Measurements from ENCODE around the gene CORO2B.

The CORO2B gene

DNA sequence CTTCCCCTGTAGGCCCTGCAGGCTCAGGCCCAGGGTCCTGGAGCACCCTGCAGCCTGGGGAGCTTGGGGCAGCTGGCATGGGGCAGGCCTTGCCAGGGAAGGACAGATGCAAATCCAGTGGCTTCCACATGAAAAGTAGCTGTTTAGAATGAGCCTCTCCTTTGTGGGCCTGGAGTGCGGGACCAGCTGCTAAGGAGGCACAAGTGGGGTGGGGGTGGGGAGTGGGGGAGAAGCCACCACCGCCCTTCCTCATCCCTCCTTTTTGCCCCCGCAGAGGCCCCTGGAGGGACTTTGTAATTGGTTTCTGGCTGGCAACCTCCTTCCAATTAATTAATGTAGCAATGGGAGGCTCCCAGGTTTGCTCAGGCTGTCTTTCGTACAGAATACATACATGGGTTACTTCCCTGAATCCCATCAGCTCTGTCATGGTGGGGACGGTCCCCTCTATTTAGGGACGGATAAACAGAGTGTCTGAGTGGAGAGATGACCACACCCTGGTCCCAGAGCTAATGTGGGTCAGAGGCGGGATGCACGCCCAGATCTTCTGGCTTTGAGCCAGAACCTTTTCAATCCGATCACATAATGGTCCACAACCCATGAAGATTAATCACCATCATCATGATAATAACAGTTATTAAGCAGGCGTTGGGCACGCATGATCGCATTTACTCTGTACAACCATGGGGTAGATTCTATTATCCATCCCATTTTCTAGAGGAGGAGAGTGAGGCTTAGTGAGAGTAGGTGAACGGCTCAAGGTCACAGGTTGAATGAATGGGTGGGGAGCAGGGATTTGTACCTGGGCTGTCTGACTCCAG lies 6.2 kb downstream of the CORO2B start:
- intact Hi-C loops (cut with DNase I) = loop anchor here (5.0 kb wide), 1 partner anchor 32 kb away; no protein-coding TSS in a partner anchor
- DNase-seq = peak in 14 of 42 donors; percentile 17 to 71 (median 56)

DNA sequence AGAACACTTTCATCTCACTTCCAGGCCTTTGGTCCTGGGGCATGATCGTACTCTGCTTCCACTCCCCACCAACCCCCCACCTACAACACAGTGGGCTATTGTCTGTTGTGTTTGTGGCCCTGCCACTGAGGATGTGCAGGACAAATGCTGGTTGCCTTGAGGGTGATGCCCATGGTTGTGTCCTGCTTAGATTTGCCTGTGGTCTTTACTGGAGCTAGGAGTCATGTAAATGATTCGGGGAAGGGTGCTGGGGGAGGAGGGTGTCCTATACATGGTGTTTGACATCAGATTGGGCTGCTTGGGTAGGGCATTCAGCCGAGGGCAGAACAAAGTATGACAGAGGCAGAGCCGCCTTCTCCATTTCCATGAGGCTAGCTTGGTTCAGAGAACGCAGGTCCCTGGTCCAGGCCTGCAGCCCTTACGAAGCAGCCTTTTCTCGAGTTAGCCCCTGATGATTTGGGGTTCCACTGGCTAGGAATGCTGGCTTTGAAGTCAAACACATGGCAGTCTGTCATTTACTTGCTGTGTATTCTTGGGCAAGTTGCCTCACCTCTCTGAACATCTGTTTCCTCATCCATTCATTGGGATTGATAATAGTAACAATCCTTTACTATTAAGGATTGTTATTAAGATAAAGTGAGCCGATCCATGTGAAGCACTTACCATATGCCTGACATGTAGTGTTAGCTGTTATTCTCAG lies 6.9 kb downstream of the CORO2B start:
- intact Hi-C loops (cut with DNase I) = no loop called here
- peak in 22 of 42 donors; percentile 45 to 84 (median 70) for DNase-seq

DNA sequence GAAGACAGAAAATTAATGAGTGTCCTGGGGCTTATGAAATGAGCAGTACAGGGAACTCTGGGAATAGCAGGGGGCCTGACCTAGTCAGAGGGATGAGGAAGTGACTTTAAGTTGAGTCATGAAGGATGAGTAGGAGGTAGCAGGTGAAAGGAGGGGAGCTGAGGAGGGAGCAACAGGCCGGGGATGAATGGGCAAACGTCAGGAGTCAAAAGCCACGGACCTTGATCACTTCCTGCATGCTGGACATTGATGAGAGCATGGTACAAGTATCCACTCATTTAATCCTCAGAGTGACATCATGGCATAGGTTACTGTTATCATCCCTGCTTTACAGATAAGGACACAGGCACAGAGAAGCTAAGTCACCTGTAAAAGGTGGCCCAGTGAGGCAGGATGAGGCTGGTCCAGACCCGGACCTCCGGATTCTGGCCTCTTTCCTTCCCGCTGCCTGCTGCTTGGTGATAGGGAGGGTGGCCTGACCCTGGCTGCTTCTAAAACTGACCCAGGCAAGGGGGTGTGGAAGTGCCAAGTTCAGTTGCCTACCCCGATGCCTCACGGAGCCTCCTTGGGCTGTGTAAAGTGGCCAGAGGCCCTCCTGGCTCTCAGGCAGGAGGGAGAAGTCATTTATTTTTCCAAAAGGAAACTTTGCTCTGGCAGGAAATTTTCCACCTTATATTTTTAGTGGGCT lies 7.6 kb downstream of the CORO2B start:
- intact Hi-C loops (cut with DNase I) = no loop called here
- DNase-seq = peak in 8 of 42 donors; percentile 12 to 74 (median 44)

DNA sequence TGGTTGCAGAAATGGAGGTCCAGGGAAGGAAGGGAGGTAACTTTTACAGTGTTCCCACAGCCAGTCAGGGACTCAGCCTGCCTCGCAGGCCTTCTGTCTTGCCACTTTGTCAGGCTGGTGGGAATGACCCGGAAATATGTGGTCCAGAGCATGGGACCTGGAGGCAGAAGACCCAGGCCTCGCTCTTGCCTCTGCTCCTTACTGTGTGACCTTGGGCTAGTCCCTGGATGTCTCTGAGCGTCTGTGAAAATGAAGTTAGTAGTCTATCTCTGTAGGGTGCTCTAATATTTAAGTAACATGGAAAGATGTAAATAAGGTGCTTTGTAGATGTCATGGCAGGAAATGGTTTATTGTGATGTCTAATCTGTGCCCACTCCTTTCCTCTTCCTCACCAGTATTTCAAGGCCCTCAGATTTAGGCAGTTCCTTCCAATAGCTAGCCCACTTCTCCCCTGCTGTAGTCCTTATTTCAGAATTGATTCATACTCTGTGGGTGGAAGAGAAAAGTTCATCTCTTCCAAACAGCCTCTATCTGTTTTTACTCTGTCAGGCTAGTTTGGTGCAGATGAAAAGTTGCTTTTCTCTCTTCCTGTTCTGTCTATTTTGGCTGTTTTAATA lies 9.1 kb downstream of the CORO2B start:
- intact Hi-C loops (cut with DNase I) = no loop called here
- peak in 3 of 42 donors; percentile 7 to 25 (median 10) for DNase-seq

DNA sequence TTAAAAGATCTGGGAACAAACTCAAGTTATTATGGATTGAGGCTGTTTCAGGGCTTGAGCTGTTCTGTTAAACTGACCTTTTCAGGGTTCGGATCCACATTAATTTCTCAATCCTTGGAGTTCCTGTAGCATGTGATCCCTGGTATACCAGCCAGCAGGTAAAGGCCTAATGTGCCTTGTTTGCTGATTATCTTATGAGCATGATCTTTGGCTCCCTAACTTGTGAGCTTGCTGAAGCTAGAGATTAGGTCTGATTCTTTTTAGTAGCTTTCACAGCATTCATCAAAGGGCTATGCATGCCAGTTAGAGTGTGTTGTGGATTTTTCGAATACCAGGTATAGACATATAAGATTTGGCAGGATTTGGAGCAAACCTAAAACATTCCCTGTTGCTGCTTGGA lies 10.3 kb downstream of the CORO2B start:
- intact Hi-C loops (cut with DNase I) = no loop called here
- no peak for DNase-seq

DNA sequence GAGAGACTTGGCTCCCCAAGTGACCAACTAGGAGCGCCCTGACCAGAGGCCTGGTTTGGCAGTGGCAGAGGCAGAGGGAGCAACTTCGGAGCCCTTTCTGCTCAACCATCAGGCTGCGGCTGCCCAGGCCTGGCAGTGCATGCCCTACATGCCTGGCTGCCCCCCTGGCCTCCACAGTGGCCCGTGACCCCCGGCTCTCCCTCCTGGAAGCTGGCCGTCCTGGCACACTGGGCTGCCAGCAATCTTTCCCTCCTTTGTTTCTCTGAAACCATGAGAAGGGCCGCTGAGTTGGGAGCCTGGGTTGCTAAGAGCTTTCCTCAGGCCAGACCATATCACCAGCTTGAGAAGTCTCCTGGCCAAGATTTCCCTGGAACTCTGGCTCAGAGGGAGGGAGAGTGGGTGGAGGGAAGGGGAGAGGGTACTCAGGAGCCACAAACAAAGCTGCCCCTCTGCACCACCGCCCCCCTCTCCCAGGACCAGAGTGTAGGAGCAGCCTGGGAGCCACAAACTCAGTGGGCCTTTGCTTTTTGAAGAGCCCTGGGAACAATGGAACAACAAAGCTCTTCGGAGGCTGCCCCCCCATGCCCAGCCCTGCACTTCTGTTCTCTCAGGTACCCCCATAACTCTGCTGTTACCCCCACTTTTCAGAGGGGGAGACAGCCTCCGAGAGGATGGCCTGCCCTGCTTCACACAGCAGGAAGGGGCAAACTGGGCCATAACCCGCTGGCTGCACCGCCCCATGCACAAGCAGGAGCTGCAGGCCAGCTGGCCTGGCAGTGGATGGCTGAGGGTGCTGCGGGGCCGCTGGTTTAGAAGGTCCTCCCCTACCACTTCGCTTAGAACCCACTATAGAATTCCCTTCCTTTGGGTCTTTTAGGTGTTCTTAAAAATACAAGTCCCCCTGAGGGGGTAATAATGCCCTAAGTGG lies 11.3 kb downstream of the CORO2B start:
- intact Hi-C loops (cut with DNase I) = no loop called here
- DNase-seq = peak in 34 of 42 donors; percentile 38 to 84 (median 65)

DNA sequence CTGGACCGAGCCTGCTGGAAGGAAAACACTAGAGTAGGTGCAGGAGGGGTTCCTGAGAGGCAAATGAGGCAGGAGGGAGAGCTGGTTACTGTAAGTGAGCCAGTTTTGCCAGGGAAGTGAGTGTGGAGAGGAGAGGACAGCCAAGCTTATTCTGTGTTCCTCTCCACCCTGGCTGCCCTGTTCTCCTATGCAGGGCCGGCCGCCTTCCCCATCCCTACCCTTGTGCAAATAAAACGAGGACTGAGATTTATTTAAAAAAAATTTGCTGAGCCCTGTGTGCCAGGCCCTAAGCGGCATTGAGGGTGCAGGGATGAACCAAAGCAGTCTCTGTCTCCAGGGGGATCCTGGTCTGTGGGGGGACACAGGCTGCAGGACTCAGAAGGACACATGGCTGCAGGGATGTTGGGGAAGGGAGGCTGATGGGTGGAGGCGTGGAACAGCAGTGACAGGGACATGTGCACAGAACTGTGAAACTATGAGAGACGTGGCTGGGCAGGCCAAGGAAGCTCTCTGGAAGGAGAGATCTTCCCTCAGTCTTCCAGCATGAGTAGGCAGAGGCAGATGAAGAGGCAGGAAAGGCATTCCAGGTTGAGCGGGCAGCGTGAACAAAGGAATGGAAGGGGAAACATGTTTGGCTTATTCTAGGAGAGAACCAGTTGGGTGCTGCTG lies 12.1 kb downstream of the CORO2B start:
- peak in 7 of 42 donors; percentile 47 to 74 (median 56) for DNase-seq
- intact Hi-C loops (cut with DNase I) = no loop called here

DNA sequence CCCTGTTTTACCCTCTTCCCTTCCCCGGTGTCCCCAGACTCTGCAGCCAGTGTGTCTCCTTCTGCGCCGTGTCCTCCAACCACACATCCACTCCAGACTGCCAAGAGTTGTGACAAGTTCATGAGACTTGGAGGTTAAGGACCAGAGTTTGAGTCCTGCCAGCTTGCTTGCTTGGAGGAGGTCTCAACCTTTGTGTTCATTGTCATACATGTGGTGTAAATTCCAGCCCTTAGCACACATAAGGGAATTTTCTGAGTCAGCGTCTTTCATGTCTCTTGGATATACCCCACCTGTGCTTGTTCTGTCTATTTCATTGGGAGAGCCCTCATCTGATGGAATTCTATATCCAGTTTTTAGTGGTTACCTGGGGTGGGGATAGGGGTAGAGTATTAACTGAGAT lies 13.3 kb downstream of the CORO2B start:
- intact Hi-C loops (cut with DNase I) = no loop called here
- DNase-seq = no peak

DNA sequence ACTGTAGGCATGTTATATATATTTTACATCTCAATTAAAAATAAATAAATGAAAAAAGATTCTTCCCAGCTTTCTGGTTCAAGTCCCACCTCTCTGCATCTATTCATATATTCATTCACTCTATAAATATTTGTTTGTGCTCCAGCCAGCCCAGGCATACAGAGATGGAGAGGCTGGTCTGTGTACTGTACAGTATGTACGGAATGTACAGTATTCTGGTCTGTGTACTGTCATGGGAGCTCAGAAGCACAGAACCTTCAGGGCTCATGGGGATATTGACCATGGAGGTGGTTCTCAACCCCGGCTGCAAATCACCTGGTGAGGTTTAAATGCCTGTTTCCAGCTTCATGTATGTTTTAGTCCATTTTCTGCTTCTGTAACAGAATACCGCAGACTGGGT lies 13.8 kb downstream of the CORO2B start:
- no peak for DNase-seq

DNA sequence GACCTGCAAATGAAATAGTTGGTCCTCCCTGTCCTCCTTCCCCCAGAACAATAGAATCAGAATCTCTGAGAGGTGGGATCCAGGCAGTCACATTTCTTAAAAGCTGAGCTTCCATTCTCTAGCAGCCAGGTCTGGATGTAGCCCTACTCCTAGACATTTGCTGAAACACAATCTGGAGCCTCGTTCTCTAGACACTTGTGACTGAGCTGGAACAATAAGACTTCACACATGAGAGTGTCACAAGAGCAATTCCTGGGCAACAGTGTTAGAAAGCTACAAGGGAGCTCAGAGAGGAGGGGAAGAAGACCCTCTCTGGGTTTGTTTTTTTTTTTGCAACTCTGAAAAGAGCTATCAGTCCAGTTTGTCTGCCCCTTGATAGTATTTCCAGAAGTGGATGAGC lies 14.5 kb downstream of the CORO2B start:
- intact Hi-C loops (cut with DNase I) = no loop called here
- DNase-seq = no peak

More for the DNA sequence above, 13.8 kb downstream of the CORO2B start:
- intact Hi-C loops (cut with DNase I) = no loop called here

DNA sequence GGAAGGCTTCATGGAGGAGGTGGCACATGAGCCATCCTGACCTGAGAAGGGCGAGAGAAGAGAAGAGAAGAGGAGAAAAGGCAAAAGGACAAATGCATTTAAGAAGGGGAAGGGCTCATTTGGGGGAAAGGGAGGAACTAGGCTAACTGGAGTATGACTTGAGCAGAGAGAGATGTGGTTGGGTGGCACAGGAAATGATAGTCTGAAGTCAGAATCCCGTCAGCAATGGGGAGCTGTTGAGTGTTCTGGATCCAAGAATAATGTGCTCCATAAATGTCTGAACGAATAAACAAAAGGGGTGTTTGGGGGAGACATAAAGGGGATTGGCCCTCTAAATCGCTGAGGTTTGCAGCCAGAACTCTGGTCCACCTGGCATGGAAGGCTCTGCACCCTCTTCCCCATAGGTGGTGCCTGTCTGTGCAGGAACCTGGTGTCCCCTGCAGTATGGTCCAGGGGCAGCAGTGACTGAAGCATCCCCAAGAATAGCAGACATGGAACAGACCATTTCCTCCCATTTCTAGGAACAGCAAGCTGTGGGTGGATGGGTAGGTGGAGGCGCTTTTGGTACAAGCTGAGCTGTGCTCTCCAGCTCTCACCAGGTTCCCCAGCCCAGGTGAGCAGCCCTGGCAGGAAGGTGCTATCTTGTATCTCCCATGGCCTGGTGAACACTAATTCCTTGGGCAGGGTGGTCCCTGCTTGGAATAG lies 15.2 kb downstream of the CORO2B start:
- DNase-seq = peak in 5 of 42 donors; percentile 51 to 77 (median 61)
- intact Hi-C loops (cut with DNase I) = no loop called here

DNA sequence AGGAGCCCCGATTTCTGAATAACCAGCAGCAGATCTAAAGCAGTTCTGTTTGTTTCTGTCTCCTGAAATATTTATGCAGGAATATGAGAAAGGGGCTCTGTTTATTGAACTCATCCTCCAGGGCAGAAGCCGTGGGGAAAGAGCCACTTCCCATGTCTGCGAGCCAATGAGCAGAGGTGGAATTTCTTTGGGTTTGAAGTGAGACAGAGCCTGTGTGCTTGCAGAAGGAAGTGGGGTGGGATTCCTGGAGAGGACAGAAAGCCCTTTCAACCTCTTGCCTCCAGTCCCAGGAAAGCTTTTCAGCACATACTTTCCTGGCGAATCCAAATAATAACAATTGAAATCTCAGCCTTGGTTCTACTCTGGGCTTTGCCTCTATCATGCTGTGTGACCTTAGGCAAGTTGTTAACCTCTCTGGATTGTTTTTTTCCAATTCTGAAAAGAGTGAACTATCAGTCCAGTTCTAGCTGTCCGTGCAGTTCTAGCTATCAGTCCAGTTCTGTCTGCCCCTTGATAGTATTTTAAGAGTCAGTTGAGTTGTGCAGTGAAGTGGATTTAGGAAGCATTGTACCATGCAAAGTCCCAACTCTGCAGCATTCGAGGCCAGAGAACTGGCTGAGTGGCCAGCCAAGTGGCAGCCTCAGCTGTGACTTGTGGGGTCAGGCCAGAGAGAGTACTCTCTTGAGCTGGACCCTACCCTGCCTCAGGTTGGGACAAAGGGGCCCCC lies 15.9 kb downstream of the CORO2B start:
- DNase-seq = peak in 1 of 42 donors; percentile 17
- intact Hi-C loops (cut with DNase I) = no loop called here

DNA sequence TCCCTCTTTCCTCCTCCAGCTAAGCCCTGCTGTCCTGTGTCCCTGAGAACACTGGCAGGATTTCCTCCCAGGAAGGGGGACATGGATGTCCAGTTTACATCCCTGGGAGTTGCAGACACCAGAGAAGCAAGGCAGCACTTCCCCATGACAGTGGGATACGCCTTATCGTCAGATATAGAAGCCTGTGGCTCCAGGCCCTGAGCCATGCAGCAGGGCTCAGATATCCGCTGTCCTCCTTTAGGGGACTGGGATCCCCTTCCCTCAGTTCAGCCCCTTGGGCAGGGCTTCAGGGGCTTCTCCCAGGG lies 16.4 kb downstream of the CORO2B start:
- no peak for DNase-seq
- intact Hi-C loops (cut with DNase I) = no loop called here

DNA sequence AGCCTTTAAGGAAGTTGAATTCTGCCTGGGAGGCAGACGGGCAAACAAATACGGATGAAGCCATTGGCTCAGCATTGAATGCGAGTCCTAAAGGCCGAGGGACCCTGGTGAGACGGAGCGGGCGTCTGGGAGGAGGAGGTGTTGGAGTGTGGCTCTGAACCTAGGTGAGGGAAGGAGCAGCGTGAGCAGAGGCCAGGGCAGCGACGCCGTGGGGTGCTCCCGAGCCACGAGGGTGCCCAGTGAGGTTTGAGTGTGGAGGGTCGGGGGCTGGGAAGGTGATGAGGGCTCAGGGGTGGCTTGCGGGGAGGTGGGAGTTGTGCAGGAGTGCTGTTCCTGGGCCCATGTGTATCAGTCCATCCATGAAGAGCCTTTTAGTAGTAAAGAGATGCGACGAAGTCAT lies 17.0 kb downstream of the CORO2B start:
- no peak for DNase-seq
- intact Hi-C loops (cut with DNase I) = no loop called here

DNA sequence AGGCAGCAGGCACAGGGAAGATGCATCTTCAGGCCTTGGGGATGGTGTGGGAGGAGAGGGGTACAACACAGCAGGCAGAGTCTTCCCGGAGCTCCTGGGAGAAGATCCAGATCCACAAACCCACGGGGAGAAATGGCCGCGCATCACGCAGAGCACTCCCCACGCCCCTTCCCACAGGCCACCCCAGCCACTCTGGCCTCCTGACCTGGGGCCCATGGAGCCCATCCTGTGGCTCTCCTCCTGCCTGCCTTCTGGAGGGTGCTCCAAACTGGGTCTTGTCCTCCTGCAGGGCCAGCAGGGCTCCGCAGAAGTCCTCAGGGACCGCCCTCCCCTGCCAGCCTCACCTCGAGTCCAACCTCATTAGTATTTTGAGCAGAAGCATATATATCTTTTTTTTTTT lies 17.9 kb downstream of the CORO2B start:
- no peak for DNase-seq
- intact Hi-C loops (cut with DNase I) = no loop called here

DNA sequence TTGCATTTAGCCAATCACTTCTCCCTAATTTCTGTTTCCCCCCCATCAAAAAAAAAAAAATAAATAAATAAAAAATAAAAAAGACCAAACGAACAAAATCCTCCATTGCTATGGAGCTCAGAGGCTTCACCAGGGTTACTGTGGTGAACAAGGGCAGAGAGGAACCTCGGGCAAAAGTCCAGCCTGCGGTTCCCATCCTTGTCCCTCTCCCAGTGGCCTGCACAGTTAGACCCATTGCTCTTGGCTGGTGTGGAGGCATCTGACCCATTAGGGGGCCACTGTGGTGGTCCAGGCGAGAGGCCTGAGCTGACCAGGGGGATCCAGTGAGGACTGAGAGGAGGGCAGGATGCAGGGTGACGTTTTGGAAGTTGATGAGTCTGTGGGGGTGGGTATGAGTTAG lies 18.8 kb downstream of the CORO2B start:
- DNase-seq = no peak
- intact Hi-C loops (cut with DNase I) = no loop called here

All from head of caudate nucleus (tissue), 42 donors.